COLO668 (cell line): ENCODE data around the gene LDHA.
A peak's percentile ranks its signal among the peaks of the same experiment; 100 is the strongest.

Source experiments
- DNase-seq: peaks from one replicate; lab custom pipeline; 2025; ENCODE audit not compliant: unreplicated experiment; lab: John Stamatoyannopoulos, UW

Gene LDHA

GRCh38 chr11:18394275-18394927 lies at the start of gene LDHA:
TSS of gene LDHA (plus strand) at chr11:18394563. CDS start at chr11:18396843, 2,280 bp downstream.
- peak; percentile 98 for DNase-seq

DNA sequence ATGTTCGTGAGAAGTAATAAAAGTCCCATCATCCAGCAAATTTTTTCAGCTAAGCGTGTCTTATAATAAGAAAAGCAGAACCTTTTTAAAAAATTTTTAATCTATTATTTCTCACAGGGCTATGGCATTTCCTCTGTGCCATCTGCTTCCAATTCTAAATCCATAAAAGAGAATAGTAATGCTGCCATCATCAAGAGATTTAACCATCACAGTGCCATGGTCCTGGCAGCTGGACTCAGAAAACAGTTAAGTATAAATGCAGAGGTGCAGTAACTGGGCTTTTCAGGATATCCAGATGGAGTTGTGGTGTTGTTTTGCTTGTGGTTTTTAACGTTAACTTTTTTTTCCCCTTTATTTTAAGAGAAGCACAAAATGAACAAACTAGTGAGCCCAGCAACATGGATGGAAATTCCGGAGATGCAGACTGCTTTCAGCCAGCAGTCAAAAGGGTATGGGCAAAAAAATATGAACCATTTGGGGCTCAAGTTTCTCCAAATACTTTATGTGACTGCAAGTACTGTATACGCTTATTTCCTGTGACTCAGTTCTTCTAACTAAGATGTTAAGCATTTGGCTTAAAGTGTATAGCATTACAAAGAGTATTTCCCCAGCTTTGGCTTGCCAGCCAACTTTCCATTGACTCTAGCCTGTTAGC lies 46.8 kb upstream of the LDHA start:
- DNase-seq: no peak

DNA sequence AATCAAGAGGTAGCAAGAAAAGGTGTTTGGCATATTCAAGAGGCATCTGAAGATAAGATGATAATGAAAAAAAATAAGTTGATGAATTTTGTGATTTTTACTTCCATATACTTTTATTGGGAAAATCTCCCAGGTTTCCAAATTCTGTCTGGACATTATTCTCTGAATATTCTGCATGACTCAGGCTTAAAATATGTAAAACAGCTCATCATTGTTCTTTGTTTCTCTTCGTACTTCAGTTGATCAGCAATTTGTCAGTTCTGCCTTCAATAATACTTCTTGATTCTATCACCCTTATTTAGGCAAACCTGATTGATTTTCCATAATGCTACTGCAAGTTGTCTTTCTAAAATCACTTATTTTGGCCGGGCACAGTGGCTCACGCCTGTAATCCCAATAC lies 41.8 kb upstream of the LDHA start:
- DNase-seq: no peak

- no peak for DNase-seq
Measured at GRCh38 chr11:18358646-18359045, 35.7 kb upstream of the LDHA start.

DNA sequence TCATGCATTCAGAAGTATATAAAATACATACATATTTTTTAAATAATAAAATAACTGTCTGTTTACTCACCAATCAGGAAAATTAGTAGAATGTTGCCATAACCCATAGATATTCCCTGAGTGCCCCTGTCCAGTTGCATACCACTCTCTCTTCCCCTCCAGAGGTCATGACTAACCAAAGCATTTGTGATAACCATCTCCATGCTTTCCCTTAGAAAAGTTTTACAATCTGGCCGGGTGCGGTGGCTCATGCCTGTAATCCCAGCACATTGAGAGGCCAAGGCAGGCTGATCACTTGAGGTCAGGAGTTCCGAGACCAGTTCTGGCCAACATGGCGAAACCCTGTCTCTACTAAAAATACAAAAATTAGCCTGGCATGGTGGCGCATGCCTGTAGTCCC lies 33.2 kb upstream of the LDHA start:
- no peak for DNase-seq

DNA sequence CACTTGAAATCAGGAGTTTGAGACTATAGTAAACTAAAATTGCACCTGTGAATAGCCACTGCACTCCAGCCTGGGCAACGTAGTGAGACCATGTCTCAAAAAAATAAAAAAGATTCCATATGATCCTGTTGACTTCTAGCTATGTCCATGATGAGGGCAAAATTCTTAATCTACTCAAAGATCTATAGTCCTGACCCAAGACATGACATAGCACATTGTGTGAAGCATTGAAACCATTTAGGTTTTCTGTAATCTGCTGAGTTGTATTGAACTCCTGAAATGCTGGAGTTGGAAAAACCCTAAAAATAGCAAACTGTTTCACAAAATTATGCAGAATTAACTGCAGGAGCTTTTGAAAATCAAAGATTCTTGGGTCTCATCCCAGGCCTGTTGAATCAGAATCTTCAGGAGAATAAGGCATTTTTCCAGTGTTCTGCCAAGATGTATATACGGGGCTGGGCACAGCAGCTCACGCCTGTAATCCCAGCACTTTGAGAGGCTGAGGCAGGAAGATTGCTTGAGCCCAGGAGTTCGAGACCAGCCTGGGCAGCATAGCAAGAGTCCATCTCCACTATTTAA lies 29.8 kb upstream of the LDHA start:
- no peak for DNase-seq

DNA sequence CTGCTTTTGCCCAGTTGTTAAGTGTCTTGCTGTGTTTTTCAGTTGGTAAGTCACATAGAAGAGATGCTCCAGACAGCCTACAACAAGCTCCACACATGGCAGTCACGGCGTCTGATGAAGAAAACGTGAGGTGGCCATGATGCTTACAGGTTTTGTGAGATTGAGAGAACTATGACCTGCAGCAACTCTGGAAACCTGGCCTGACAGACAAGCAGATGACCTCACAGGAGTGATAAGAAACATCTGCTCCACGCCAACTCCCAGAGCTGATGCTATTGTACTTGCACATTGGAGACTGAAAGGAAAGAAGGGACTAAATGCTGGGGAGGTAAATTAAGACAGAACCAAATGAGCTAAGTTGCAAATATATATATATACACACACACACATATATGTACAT lies 28.6 kb upstream of the LDHA start:
- DNase-seq: no peak

DNA sequence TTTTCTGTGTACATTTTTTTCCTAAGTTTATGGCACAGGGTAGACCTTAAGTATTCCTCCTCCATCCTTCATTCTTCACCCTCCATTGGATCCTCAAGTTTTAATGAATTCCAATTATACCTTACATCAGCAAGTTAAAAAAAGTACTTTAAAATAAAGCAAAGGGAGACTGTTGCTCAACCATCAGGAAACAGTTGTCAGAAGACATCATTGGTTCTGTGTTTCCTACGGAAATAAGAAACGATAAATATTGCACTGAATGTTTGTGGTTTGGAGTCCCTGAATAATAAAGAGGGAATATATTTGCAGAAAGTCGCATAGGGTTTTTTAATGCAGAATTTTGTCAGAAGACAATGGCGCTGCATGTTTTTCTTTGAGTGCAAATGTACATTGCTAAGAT lies 28.1 kb upstream of the LDHA start:
- DNase-seq: no peak

GRCh38 chr11:18367431-18367830 lies 26.9 kb upstream of the LDHA start:
- no peak for DNase-seq

- no peak for DNase-seq
Measured at GRCh38 chr11:18368221-18368620, 26.1 kb upstream of the LDHA start.

DNA sequence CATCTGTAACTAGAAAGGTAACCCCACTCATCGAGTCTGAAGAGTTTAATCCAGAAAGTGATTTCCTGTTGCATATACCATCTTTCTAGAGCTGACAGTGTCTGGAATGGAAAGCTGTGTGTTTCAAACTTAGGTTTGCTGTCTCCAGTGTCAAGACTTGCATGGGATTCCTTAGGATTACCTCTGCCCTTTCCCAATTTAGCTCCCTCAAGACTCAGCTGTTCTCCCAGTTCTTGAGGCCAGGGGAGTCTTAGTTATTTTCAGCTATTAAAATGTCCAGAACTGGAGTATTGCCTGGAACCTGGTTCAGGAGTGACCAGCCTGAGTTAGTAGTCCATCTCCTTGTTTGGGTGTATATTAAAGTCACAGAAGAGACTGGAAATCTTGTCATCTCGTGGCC lies 25.0 kb upstream of the LDHA start:
- DNase-seq: no peak

GRCh38 chr11:18371279-18371678 lies 23.1 kb upstream of the LDHA start:
- DNase-seq: no peak

DNA sequence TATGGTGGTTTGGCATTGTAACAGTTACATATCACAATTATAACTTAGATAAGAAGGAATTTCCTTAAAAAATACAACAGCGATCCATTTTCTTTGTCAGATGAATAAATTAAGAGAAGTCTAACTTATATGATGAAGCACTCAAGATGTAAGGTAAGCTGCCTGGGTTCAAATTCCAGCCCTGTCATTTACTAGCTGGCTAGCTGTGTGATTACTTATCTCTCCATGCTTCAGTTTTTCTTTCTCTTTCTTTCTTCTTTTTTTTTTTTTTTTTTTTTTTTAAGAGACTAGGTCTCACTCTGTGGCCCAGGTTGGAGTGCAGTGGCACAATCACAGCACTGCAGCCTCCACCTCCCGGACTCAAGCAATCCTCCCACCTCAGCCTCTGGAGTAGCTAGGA lies 22.2 kb upstream of the LDHA start:
- DNase-seq: no peak

GRCh38 chr11:18374956-18375355 lies 19.4 kb upstream of the LDHA start:
- no peak for DNase-seq

GRCh38 chr11:18375941-18376340 lies 18.4 kb upstream of the LDHA start:
- DNase-seq: no peak

DNA sequence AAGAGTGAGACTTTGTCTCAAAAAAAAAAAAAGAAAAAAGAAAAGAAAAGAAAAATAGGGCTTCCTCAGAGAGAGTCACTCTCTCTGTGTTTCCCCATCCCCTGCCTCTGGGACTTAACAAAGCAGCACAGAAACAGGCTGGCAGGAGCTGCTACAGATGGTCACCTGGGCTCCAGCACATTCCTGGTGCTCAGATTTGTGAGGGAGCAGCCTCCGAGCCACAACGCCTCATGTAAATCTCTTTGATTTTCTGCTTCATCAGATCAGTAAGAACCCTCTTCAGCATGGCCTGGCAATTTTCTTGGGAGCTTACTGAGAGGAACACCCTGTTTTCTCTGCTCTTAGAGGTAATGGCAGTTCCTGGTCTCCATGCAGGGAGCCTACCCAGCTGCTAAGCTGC lies 15.2 kb upstream of the LDHA start:
- DNase-seq: no peak

DNA sequence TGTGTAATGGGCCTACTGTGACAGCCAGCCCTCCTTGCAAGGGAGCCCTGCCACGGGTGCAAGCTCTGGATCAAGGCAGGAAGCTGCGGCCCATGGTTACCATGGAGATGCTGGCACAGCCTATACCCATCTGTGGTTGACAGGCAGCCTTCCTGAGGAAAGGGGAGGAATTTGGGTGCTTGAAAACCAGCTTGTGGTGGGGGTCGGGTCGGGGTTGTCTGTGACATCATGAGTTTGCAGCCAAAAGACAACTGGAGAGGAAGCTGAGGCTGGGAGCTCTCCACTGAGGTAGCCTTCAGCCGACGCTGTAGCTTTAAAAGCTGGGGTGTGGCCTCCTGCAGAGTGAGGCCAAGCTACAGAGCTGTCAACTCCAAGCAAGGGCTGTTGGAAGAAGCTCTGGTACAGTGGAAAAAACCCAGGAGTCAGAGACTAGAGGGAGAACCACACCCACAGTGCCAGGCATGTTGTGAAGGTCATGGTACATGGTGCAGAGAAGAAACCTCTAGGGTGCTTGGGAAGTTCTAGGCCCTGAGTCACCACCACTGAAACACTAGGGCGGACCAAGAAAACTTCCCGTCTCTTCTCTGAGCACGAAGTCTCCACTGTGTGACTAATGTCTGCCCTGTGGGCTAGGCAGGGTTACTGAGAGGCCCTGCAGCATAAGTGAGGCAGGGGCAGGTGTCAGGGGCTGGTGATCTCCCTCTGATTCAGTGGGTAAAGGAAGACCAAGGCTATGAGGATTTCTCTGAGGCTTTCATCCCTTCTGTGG lies 10.8 kb upstream of the LDHA start:
- DNase-seq: no peak

DNA sequence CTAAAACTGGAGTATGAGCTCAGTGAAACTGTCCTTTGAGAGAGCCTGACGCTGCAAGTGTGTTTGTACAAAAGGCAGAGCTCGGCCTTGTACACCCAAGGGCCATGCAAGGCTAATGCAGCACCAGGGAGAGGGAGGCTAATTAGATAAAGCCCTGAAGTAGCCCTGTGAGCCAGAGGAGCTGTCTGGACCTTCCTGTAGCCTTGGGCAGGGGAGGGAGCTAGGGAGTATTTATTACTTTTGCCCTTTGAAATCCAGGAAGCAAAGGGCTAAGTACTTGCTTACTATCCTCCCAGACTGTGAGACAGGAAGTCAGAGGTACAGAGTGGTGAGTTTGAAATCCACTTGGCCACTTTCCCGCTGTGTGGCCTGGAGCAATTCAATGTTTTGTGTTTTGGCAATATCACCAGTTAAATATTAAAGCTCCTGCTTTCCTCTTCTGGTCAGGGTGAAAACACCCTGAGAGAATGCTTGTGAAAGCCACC lies 10.2 kb upstream of the LDHA start:
- DNase-seq: no peak

DNA sequence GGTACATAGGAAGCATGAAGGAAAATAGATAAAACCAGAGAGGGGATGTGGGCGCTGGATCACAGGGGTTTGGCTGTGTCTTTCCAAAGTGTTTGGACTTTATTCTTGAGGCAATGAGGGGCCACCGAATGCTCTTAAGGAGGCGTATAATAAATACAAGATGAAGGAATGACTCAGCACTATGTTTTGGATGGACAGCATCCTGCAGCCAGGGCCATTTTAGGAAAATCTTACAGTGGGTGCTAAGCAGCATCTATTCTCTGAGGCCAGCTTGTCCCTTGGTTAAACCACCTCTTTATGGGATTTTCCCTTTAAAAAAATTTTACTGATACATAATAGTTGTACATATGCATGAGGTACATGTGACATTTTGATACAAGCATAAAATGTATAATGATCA lies 4.3 kb upstream of the LDHA start:
- no peak for DNase-seq

DNA sequence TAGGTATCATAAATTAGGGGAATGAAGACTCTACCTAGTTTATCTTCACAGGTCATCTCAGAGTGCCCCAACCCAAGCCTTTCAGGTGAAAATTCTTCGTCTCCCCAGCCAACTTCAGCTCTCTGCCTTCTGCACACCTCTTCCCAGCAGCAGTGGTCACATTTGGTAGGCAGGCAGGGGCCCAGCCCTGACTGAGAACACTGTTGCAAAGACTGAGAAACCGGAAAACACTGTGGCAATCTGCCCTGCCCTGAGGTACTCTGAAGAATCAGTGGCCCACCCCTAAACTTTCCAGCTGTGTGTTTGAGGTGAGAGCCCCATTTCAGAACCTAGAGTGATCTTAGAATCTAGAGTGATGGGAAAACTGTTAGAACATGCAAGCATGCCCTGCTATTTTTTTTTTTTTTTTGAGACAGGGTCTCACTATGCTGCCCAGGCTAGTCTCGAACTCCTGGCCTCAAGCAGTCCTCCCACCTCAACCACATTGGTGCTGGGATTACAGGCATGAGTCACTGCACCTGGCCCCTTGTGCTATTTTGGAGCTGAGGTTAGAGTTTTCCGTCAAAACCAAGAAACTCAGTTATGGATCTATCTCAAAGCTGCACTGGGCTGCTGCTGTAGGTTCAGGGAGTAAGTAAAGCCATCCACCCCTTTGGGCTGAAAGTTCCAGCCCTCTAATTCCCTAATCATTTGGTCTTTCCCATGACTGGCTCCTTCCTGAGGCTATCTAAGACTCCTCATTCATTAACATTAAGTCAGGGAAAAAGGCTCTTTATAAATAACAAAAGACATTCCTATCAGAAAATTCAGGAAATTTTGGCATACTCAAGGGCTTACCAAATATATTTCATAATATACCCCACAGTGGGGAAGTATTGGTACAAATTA lies 1.7 kb upstream of the LDHA start:
- DNase-seq: no peak
